H9 (cell line): ENCODE results near the gene TMEM80. TPM values are rescaled to one million over a fixed set of nuclear protein-coding genes. Genes with fewer than 3 reads are reported as not detected.

Experiments
- DNase-seq: peaks from one replicate; pipeline ENCODE4 v3.0.0-alpha.2; 2017
- H2AFZ ChIP-seq: one replicate; pipeline ENCODE4 v1.6.1; 2013; ENCODE audit warnings: mild to moderate bottlenecking, low read length, control low read depth, moderate library complexity
- H2AK5ac ChIP-seq: 2 replicates; pipeline ENCODE4 v1.6.1; 2013; ENCODE audit warnings: low read length, control low read depth, mixed read lengths; ENCODE audit not compliant: insufficient read length
- H2BK120ac ChIP-seq: one replicate; pipeline ENCODE4 v1.6.1; 2013; ENCODE audit warnings: low read depth, mild to moderate bottlenecking, low read length, control low read depth, inconsistent platforms; ENCODE audit not compliant: poor library complexity, severe bottlenecking
- H2BK12ac ChIP-seq: 2 replicates; pipeline ENCODE4 v1.6.1; 2013; ENCODE audit warnings: low read length, control low read depth, mixed read lengths, low read depth; ENCODE audit not compliant: insufficient read length
- H2BK15ac ChIP-seq: 2 replicates; pipeline ENCODE4 v1.6.1; 2013; ENCODE audit warnings: low read depth, low read length, control low read depth
- H2BK20ac ChIP-seq: one replicate; pipeline ENCODE4 v1.6.1; 2013; ENCODE audit warnings: low read depth, mild to moderate bottlenecking, low read length, control low read depth, inconsistent platforms; ENCODE audit not compliant: poor library complexity, severe bottlenecking
- H2BK5ac ChIP-seq: 2 replicates; pipeline ENCODE4 v1.6.1; 2013; ENCODE audit warnings: low read length, control low read depth, mixed read lengths; ENCODE audit not compliant: insufficient read length
- H3K14ac ChIP-seq: 2 replicates; pipeline ENCODE4 v1.6.1; 2013; ENCODE audit warnings: low read length, control low read depth; ENCODE audit not compliant: insufficient read depth
- H3K18ac ChIP-seq: 2 replicates; pipeline ENCODE4 v1.6.1; 2013; ENCODE audit warnings: low read depth, mild to moderate bottlenecking, mixed read lengths, low read length, control low read depth; ENCODE audit not compliant: insufficient read length
- H3K23ac ChIP-seq: 2 replicates; pipeline ENCODE4 v1.6.1; 2013; ENCODE audit warnings: low read length, control low read depth, mixed read lengths, low read depth; ENCODE audit not compliant: insufficient read length
- H3K23me2 ChIP-seq: 2 replicates; pipeline ENCODE4 v1.6.1; 2013; ENCODE audit warnings: low read depth, mild to moderate bottlenecking, mixed read lengths, low read length, control low read depth; ENCODE audit not compliant: insufficient read length, poor library complexity, severe bottlenecking
- H3K27ac ChIP-seq: 2 replicates; pipeline ENCODE4 v1.5.1; 2013; ENCODE audit warnings: low read length, control low read depth, mixed read lengths, low read depth; ENCODE audit not compliant: insufficient read length
- H3K27me3 ChIP-seq: 2 replicates; pipeline ENCODE4 v1.6.1; 2013; ENCODE audit warnings: low read length, control low read depth, inconsistent platforms; ENCODE audit not compliant: insufficient read depth
- H3K4ac ChIP-seq: 2 replicates; pipeline ENCODE4 v1.6.1; 2013; ENCODE audit warnings: low read depth, mild to moderate bottlenecking, control low read depth, inconsistent platforms, low read length, moderate library complexity
- H3K4me1 ChIP-seq: 2 replicates; pipeline ENCODE4 v1.6.1; 2013; ENCODE audit warnings: low read length, control low read depth, inconsistent platforms; ENCODE audit not compliant: insufficient read depth
- H3K4me2 ChIP-seq: 2 replicates; pipeline ENCODE4 v1.6.1; 2013; ENCODE audit warnings: low read length, control low read depth, mixed read lengths; ENCODE audit not compliant: insufficient read length, insufficient read depth
- H3K56ac ChIP-seq: 2 replicates; pipeline ENCODE4 v1.6.1; 2013; ENCODE audit warnings: low read depth, mild to moderate bottlenecking, mixed read lengths, low read length, control low read depth; ENCODE audit not compliant: insufficient read length
- H3K79me1 ChIP-seq: 2 replicates; pipeline ENCODE4 v1.6.1; 2013; ENCODE audit warnings: low read depth, mild to moderate bottlenecking, moderate library complexity, low read length, control low read depth, inconsistent platforms; ENCODE audit not compliant: insufficient read depth, poor library complexity, severe bottlenecking
- H3K79me2 ChIP-seq: 2 replicates; pipeline ENCODE4 v1.6.1; 2013; ENCODE audit warnings: low read length, control low read depth, inconsistent platforms; ENCODE audit not compliant: insufficient read depth
- H3K9ac ChIP-seq: 2 replicates; pipeline ENCODE4 v1.6.1; 2013; ENCODE audit warnings: low read length, control low read depth, mixed read lengths; ENCODE audit not compliant: insufficient read length; ENCODE audit errors: extremely low read depth
- H3K9me3 ChIP-seq: one replicate; pipeline ENCODE4 v1.6.1; 2013; ENCODE audit warnings: low read depth, low read length, inconsistent platforms; ENCODE audit not compliant: control insufficient read depth
- H3T11ph ChIP-seq: one replicate; pipeline ENCODE4 v1.6.1; 2013; ENCODE audit warnings: mild to moderate bottlenecking, low read length, control low read depth, inconsistent platforms
- H4K20me1 ChIP-seq: one replicate; pipeline ENCODE4 v1.6.1; 2013; ENCODE audit not compliant: control insufficient read depth, insufficient read length, insufficient read depth
- H4K5ac ChIP-seq: 2 replicates; pipeline ENCODE4 v1.6.1; 2013; ENCODE audit warnings: low read depth, mild to moderate bottlenecking, mixed read lengths, low read length, control low read depth; ENCODE audit not compliant: insufficient read length
- H4K8ac ChIP-seq: replicated peaks from 2 replicates; pipeline ENCODE4 v1.6.1; 2013; ENCODE audit warnings: low read length, control low read depth, mixed read lengths, low read depth; ENCODE audit not compliant: insufficient read length
- H4K91ac ChIP-seq: 2 replicates; pipeline ENCODE4 v1.6.1; 2013; ENCODE audit warnings: low read depth, mild to moderate bottlenecking, moderate library complexity, mixed read lengths, low read length, control low read depth; ENCODE audit not compliant: insufficient read length
- H3K27ac Mint-ChIP-seq, 3 experiments: 2 replicates in 2 of 3; 3 replicates in 1 of 3; pipeline ENCODE4 v1.8.0; 2020 to 2021; ENCODE audit warnings: mixed read lengths in 3 of 3, mild to moderate bottlenecking in 1 of 3, moderate library complexity in 1 of 3
- H3K27me3 Mint-ChIP-seq: 2 replicates; pipeline ENCODE4 v1.8.0; 2021; ENCODE audit warnings: low read depth, mild to moderate bottlenecking, moderate library complexity, mixed read lengths
- H3K36me3 Mint-ChIP-seq, 3 experiments: 2 replicates in 2 of 3; 3 replicates in 1 of 3; pipeline ENCODE4 v1.8.0; 2020 to 2021; ENCODE audit warnings: low read depth in 3 of 3, mixed read lengths in 3 of 3; ENCODE audit not compliant: insufficient read depth in 1 of 3
- H3K4me1 Mint-ChIP-seq, 2 experiments: 2 replicates each; pipeline ENCODE4 v1.8.0; 2020; ENCODE audit warnings: mixed read lengths in 2 of 2
- H3K4me3 Mint-ChIP-seq, 2 experiments: 2 replicates in 1 of 2; 3 replicates in 1 of 2; pipeline ENCODE4 v1.8.0; 2020 to 2021; ENCODE audit warnings: mild to moderate bottlenecking in 2 of 2, mixed read lengths in 2 of 2, moderate library complexity in 1 of 2
- H3K9me3 Mint-ChIP-seq, 2 experiments: 2 replicates in 1 of 2; 3 replicates in 1 of 2; pipeline ENCODE4 v1.8.0; 2020; ENCODE audit warnings: mild to moderate bottlenecking in 2 of 2, mixed read lengths in 2 of 2, moderate library complexity in 1 of 2
- WGBS: extraction: QIAGEN DNeasy Blood & Tissue Kit; methylation state at CpG from one replicate; pipeline ENCODE4 v1.1.7; 2013; ENCODE audit warnings: missing lambda C conversion rate, low lambda C conversion rate, mixed read lengths; ENCODE audit not compliant: insufficient read length; ENCODE audit errors: extremely low coverage; 5-methylcytosine and 5-hydroxymethylcytosine counted together
- total RNA-seq: library from RNA; stranded (reverse); gene quantifications from 2 replicates; pipeline ENCODE4 v1.2.1, GENCODE V29; 2021
- TF ChIP-seq, protein P1 (sequence below): fragments of 200-600 bp; sonication (generic); conservative IDR thresholded peaks from 3 replicates; pipeline ENCODE4 v1.8.0; 2021; ENCODE audit warnings: antibody characterized with exemption, mild to moderate bottlenecking

The TMEM80 gene
- total RNA-seq, 1 experiment from 2014 or later: 23.6 TPM

- Mint-ChIP-seq H3K9me3 (no peaks in the 10 kb centered on the region), H3K27me3 (no peaks in the 10 kb centered on the region)
These were observed 21.8 kb upstream of the TMEM80 start for GRCh38 chr11:673866-674265.

More at GRCh38 chr11:673866-674265, 21.8 kb upstream of the TMEM80 start:
- peaks cover 3% of the 10 kb centered on the region for H3K79me1 ChIP-seq
- no peak overlapping the region for H4K8ac ChIP-seq
- H3K9ac ChIP-seq: no peak overlapping the region
- no peak overlapping the region for H3K18ac ChIP-seq
- TF ChIP-seq, protein P1, sequence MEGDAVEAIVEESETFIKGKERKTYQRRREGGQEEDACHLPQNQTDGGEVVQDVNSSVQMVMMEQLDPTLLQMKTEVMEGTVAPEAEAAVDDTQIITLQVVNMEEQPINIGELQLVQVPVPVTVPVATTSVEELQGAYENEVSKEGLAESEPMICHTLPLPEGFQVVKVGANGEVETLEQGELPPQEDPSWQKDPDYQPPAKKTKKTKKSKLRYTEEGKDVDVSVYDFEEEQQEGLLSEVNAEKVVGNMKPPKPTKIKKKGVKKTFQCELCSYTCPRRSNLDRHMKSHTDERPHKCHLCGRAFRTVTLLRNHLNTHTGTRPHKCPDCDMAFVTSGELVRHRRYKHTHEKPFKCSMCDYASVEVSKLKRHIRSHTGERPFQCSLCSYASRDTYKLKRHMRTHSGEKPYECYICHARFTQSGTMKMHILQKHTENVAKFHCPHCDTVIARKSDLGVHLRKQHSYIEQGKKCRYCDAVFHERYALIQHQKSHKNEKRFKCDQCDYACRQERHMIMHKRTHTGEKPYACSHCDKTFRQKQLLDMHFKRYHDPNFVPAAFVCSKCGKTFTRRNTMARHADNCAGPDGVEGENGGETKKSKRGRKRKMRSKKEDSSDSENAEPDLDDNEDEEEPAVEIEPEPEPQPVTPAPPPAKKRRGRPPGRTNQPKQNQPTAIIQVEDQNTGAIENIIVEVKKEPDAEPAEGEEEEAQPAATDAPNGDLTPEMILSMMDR: no peak
- H4K91ac ChIP-seq: no peak overlapping the region
- no peak overlapping the region for H4K5ac ChIP-seq
- DNase-seq: no peak
- no peak overlapping the region for H2BK15ac ChIP-seq
- H3T11ph ChIP-seq: no peak overlapping the region
- H3K23me2 ChIP-seq: no peaks in the 10 kb centered on the region
- H2AK5ac ChIP-seq: no peak overlapping the region
- H2BK5ac ChIP-seq: no peak overlapping the region
- no peaks in the 10 kb centered on the region for H3K4me1 ChIP-seq
- no CpG with 5 or more reads among the region's 8 CpGs for WGBS
- Mint-ChIP-seq H3K4me3 (no peak overlapping the region), H3K27ac (peak overlapping the region in 1 of 3 experiments; percentile 15; a peak in 1 of 7 replicates), H3K36me3 (peaks cover 33 to 59% (median 47%) of the 10 kb centered on the region in 3 experiments), H3K4me1 (no peaks in the 10 kb centered on the region)
- no peaks in the 10 kb centered on the region for H4K20me1 ChIP-seq
- H3K9me3 ChIP-seq: no peaks in the 10 kb centered on the region
- H2AFZ ChIP-seq: no peak overlapping the region
- H3K4ac ChIP-seq: no peak overlapping the region
- H3K23ac ChIP-seq: no peak overlapping the region
- no peaks in the 10 kb centered on the region for H3K27me3 ChIP-seq
- no peaks in the 10 kb centered on the region for H3K79me2 ChIP-seq
- no peak overlapping the region for H3K56ac ChIP-seq
- no peak overlapping the region for H3K4me2 ChIP-seq
- H3K14ac ChIP-seq: no peak overlapping the region
- H2BK12ac ChIP-seq: no peak overlapping the region
- H3K27ac ChIP-seq: no peak overlapping the region
- H2BK120ac ChIP-seq: no peak overlapping the region
- no peak overlapping the region for H2BK20ac ChIP-seq
